Stomach (tissue), 9 donors: ENCODE results near the gene RGS10. TPM values are rescaled to one million over a fixed set of nuclear protein-coding genes. Genes with fewer than 3 reads are reported as not detected.
"Not testable (repeated sequence)": the region's sequence is repeated elsewhere in the genome, so short reads cannot be mapped to it uniquely, and the experiment has no call there.

Source experiments
- DNase-seq, 2 donors: peaks; one replicate each; pipeline versions ENCODE4 v3.0.0 to v3.0.0-alpha.2; 2013 to 2019
- H3K27ac ChIP-seq, 5 donors: fragments of 200-600 bp in 4 of 5; sonication (generic) in 4 of 5; one replicate each; pipeline ENCODE4 v1.5.1; 2013 to 2019; ENCODE audit warnings: mild to moderate bottlenecking in 1 of 5, moderate library complexity in 1 of 5
- H3K27me3 ChIP-seq, 3 donors: fragments of 200-600 bp; sonication (generic); one replicate each; pipeline ENCODE4 v1.5.1; 2017 to 2019; ENCODE audit warnings: mixed run types in 1 of 3
- H3K36me3 ChIP-seq, 4 donors: fragments of 200-600 bp; sonication (generic); 1 replicate in 3 of 4; 2 replicates in 1 of 4; pipeline ENCODE4 v1.5.1; 2016 to 2019
- H3K4me1 ChIP-seq, 4 donors: fragments of 200-600 bp; sonication (generic); one replicate each; pipeline ENCODE4 v1.5.1; 2016 to 2019
- H3K4me3 ChIP-seq, 4 donors: fragments of 200-600 bp; sonication (generic) in 3 of 4; one replicate each; pipeline ENCODE4 v1.5.1; 2016 to 2019; ENCODE audit warnings: mild to moderate bottlenecking in 1 of 4
- H3K9me3 ChIP-seq, 4 donors: fragments of 200-600 bp; sonication (generic); one replicate each; pipeline ENCODE4 v1.5.1; 2016 to 2019
- CTCF ChIP-seq, 7 experiments: fragments of 450-650 bp in 4 of 7; fragments of 200-600 bp in 3 of 7; sonication (generic) in 3 of 7; IDR thresholded peaks; one replicate each; pipeline ENCODE4 v1.5.1; 2016 to 2019; ENCODE audit warnings: antibody characterized with exemption in 7 of 7, control low read depth in 2 of 7, mild to moderate bottlenecking in 1 of 7
- EP300 ChIP-seq: sonication (generic); formaldehyde crosslinking; IDR thresholded peaks from one replicate; pipeline ENCODE4 v1.6.1; 2017; ENCODE audit warnings: antibody characterized with exemption
- POLR2A ChIP-seq, 4 donors: fragments of 450-650 bp; IDR thresholded peaks; one replicate each; pipeline ENCODE4 v1.6.1; 2016; ENCODE audit warnings: antibody characterized with exemption in 4 of 4, control low read depth in 2 of 4, mild to moderate bottlenecking in 1 of 4, moderate library complexity in 1 of 4
- POLR2AphosphoS5 ChIP-seq, 3 donors: sonication (generic); formaldehyde crosslinking; IDR thresholded peaks; one replicate each; pipeline ENCODE4 v1.6.1; 2016; ENCODE audit warnings: antibody characterized with exemption in 3 of 3
- WGBS, 5 donors: extraction: QIAGEN DNeasy Blood & Tissue Kit in 3 of 5; methylation state at CpG; one replicate each; pipeline versions ENCODE4 v1.1.5 to v1.1.7; 2013 to 2018; 5-methylcytosine and 5-hydroxymethylcytosine counted together
- intact Hi-C: fragments of 100-400 bp; cut with DNase I; formaldehyde crosslinking; loops from one replicate; pipeline ENCODE4 v1.15.1; 2023; ENCODE audit warnings: low total_unique reads
- polyA plus RNA-seq, 3 donors: library from polyadenylated mRNA; stranded (reverse); fragments of 200-250 nt; gene quantifications; one replicate each; pipeline ENCODE4 v1.2.3, GENCODE V29; 2013
- total RNA-seq, 5 donors: library from RNA; depleted of rRNA; stranded (reverse); fragments of >200 nt; gene quantifications; one replicate each; pipeline versions ENCODE4 v1.1.0 to v1.2.3, GENCODE V29; 2014 to 2016
- donor health status: healthy with polysubstance abuse.
- donor health status: Bipolar disorder and iron deficiency.
- donor health status: healthy.

Gene RGS10
- total and polyA plus RNA-seq, 8 donors: 12.3 to 177 (median 47.7) TPM; not detected in 1

DNA sequence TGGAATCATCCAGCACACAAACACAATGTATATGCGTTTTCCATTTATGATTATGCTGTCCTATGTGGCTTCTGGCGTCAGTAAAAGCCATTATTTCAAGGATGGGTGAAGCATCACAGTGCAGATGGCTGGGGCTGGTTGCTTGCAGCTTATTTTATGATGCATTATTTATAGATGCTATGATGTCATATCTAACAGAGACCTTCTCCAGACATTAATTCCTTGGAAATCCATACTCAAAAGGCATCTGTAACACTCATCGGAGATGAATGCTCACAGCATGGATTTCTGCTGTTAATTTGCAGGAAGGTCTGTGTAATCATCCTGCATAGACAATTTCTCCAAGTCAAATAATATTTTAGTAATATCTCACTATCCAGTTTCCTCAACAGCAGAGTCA is 7.2 kb downstream of the RGS10 start:
- TF ChIP-seq CTCF (IDR thresholded peaks at IDR 0.05) (no peak), POLR2AphosphoS5 (IDR thresholded peaks at IDR 0.05) (no peak), POLR2A (IDR thresholded peaks at IDR 0.05) (no peak), EP300 (no peak)
- Histone ChIP-seq H3K9me3 (no peaks in the 10 kb centered on the region), H3K4me3 (no peak overlapping the region), H3K36me3 (no peaks in the 10 kb centered on the region), H3K27ac (peak overlapping the region in 1 of 5 donors; percentile 68), H3K4me1 (peaks cover 12 to 85% (median 48%) of the 10 kb centered on the region in 4 donors), H3K27me3 (no peaks in the 10 kb centered on the region)
- no peak for DNase-seq
- intact Hi-C loops: no loop called here
- 71 to 89% (median 85%) methylated on average over 3 of the region's 3 CpGs for WGBS, 5 donors

DNA sequence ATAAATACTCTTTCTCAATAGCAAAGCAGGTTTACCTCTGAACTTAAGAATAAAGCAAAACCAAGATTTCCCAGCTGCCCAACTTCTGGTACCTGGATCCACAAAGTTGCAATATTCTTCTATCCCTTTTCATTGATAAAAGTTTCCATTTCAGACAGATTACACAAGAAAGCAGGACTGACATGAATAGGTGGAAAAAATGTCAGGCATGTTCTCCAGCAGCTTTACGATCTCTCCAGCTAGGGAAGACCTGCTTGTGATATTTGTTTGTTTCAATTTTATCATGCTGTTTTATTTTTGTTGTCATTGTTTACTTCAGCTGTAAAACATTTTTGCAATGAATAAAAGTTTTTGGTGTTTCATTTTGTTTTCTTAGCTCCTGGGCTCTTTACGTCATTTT is 9.0 kb downstream of the RGS10 start:
- Histone ChIP-seq H3K4me3 (no peak overlapping the region), H3K36me3 (no peaks in the 10 kb centered on the region), H3K27me3 (no peaks in the 10 kb centered on the region), H3K27ac (no peak overlapping the region), H3K4me1 (peaks cover 0 to 66% (median 40%) of the 10 kb centered on the region in 4 donors), H3K9me3 (no peaks in the 10 kb centered on the region)
- 83 to 95% (median 89%) methylated on average over 2 of the region's 2 CpGs for WGBS, 5 donors
- intact Hi-C loops: no loop called here
- TF ChIP-seq POLR2AphosphoS5 (IDR thresholded peaks at IDR 0.05): no peak
- no peak for TF ChIP-seq EP300
- TF ChIP-seq POLR2A (IDR thresholded peaks at IDR 0.05): no peak
- TF ChIP-seq CTCF (IDR thresholded peaks at IDR 0.05): no peak
- DNase-seq: no peak

GRCh38 chr10:119532791-119533190 is 9.7 kb downstream of the RGS10 start:
- not testable (repeated sequence) for DNase-seq, H3K27me3 ChIP-seq
- peaks cover 0 to 60% (median 36%) of the 10 kb centered on the region in 4 donors for H3K4me1 ChIP-seq

DNA sequence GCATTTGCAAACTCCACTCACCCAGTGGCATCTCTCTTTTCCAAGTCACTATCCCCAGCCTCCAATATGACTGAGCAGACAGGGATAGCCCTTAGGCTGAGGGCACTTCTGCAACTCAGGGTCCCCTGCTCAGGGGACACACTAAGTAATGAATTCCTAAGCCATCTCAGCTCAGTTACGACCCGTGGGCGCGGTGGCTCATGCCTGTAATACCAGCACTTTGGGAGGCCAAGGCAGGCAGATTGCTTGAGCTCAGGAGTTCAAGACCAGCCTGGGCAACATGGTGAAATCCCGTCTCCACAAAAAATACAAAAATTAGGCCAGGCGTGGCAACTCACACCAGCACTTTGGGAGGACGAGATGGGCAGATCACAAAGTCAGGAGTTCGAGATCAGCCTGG is 10.3 kb downstream of the RGS10 start:
- H3K27ac ChIP-seq, H3K4me3 ChIP-seq, intact Hi-C loops, H3K9me3 ChIP-seq, DNase-seq, H3K36me3 ChIP-seq, H3K27me3 ChIP-seq: not testable (repeated sequence)
- H3K4me1 ChIP-seq: peaks cover 0 to 56% (median 33%) of the 10 kb centered on the region in 4 donors
- 89 to 97% (median 92%) methylated on average over 8 of the region's 8 CpGs for WGBS, 5 donors

More at GRCh38 chr10:119532791-119533190, 9.7 kb downstream of the RGS10 start:
- H3K27ac ChIP-seq: peak overlapping the region in 1 of 5 donors; percentile 14
- 84 to 90% (median 88%) methylated on average over 8 of the region's 8 CpGs for WGBS, 5 donors
- H3K9me3 ChIP-seq, intact Hi-C loops, H3K36me3 ChIP-seq, H3K4me3 ChIP-seq: not testable (repeated sequence)

DNA sequence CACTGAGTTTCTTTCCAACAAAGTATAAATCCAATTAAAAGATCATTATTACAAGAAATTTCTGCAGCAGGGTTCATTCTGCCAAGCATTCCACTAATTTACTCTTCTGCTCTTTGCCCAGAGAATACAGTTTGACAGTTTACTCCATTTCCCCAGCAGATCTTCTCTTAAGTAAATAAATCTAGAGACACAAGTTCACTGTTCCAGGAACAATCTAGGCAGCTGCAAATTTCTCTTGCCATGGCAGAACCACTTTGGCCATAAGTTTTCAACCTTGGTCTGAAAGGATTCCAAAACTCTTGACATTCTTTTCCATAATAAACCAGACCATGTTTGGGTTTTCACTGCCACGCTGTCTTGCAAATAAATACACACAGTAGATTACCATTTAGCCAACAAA is 11.5 kb downstream of the RGS10 start:
- Histone ChIP-seq H3K4me1 (peaks cover 4 to 60% (median 31%) of the 10 kb centered on the region in 4 donors), H3K9me3 (no peaks in the 10 kb centered on the region), H3K27me3 (no peaks in the 10 kb centered on the region), H3K36me3 (no peaks in the 10 kb centered on the region), H3K4me3 (no peak overlapping the region), H3K27ac (peak overlapping the region in 1 of 5 donors; percentile 15)
- intact Hi-C loops: no loop called here
- no peak for DNase-seq
- no peak for TF ChIP-seq EP300
- TF ChIP-seq CTCF (IDR thresholded peaks at IDR 0.05): no peak
- no peak for TF ChIP-seq POLR2AphosphoS5 (IDR thresholded peaks at IDR 0.05)
- TF ChIP-seq POLR2A (IDR thresholded peaks at IDR 0.05): no peak
- whole genome bisulfite sequencing, 5 donors: 33 to 47% (median 43%) methylated on average over 1 of the region's 1 CpG

DNA sequence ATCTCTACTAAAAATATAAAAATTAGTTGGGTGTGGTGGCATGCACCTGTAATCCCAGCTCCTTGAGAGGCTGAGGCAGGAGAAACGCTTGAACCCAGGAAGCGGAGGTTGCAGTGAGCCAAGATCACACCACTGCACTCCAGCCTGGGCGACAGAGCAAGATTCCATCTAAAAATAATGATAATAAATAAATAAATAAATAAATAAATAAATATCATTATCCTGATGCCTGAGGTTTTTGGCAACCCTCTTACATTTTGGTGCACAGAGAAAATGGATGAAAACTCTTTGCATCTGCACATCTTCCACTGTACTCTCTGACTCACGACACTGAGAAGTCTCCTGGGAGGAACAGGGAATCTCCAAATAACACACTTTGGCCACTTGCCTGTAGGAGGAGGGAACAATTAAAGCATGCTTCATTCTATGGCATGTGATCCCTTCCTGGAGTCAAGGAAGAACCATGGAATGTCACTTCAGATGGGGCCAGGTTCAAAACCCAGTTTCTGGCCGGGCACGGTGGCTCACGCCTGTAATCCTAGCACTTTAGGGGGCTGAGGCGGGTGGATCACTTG is 13.8 kb downstream of the RGS10 start:
- H3K9me3 ChIP-seq, DNase-seq, H3K27ac ChIP-seq, intact Hi-C loops, H3K4me3 ChIP-seq, H3K27me3 ChIP-seq: not testable (repeated sequence)
- peaks cover 0 to 20% (median 18%) of the 10 kb centered on the region in 4 donors for H3K36me3 ChIP-seq
- WGBS, 5 donors: 70 to 84% (median 78%) methylated on average over 8 of the region's 8 CpGs
- H3K4me1 ChIP-seq: peaks cover 4 to 51% (median 25%) of the 10 kb centered on the region in 4 donors
